GM12878 (cell line): ENCODE measurements around the gene AMBRA1. TPM values are rescaled to one million over a fixed set of nuclear protein-coding genes. Genes with fewer than 3 reads are reported as not detected.
A peak's percentile ranks its signal among the peaks of the same experiment; 100 is the strongest.

Source experiments
- ATAC-seq: fragments of 200-7000 bp; cut with Tn5 transposase; 3 replicates; pipeline ENCODE4 v1.9.1; 2020; ENCODE audit warnings: mild to moderate bottlenecking, moderate library complexity
- BruUV-seq: library from RNA; stranded (reverse); fragments of 400-500 nt; replicated peaks from 2 replicates; lab custom pipeline; 2021; lab: Mats Ljungman, UMichigan
- CTCF ChIA-PET: fragments of 300-600 bp; sonication (Branson Sonifier 250); formaldehyde crosslinking; extraction: SDS; loops from one replicate; lab custom pipeline; 2021; ENCODE audit warnings: inconsistent platforms; lab: Yijun Ruan, JAX
- POLR2A ChIA-PET: fragments of 350-600 bp; formaldehyde crosslinking; extraction: SDS; loops from one replicate; lab custom pipeline; 2021; ENCODE audit warnings: inconsistent platforms; lab: Charles Lee
- RAD21 ChIA-PET: fragments of 300-600 bp; sonication (Branson Sonifier 250); formaldehyde crosslinking; loops from one replicate; lab custom pipeline; 2023; ENCODE audit warnings: antibody characterized with exemption; ENCODE audit not compliant: unreplicated experiment; lab: Charles Lee
- SMC1A ChIA-PET: fragments of 300-600 bp; sonication (Branson Sonifier 250); formaldehyde crosslinking; loops from one replicate; lab custom pipeline; 2023; ENCODE audit not compliant: unreplicated experiment, uncharacterized antibody; lab: Charles Lee
- DNase-seq: peaks from one replicate; pipeline ENCODE4 v3.0.0-alpha.2; 2011; ENCODE audit warnings: low read depth, low spot score
- FAIRE-seq: peaks from 3 replicates; lab custom pipeline; 2011; peaks lifted over from hg19 to GRCh38; lab: Jason Lieb, UNC
- H2AFZ ChIP-seq: 2 replicates; pipeline ENCODE4 v1.6.0; 2011; ENCODE audit warnings: low read depth, low read length, control low read depth; ENCODE audit not compliant: control insufficient read depth
- H3K27ac ChIP-seq: 2 replicates; pipeline ENCODE4 v1.5.1; 2011; ENCODE audit warnings: control low read depth; ENCODE audit not compliant: control insufficient read depth, insufficient read depth
- H3K27me3 ChIP-seq, 2 experiments: replicated peaks in 1 of 2; 2 replicates each; pipeline versions ENCODE4 v1.6.0 to v1.6.1; 2011; ENCODE audit warnings: low read length in 1 of 2; ENCODE audit not compliant: control insufficient read depth in 2 of 2, insufficient read depth in 2 of 2
- H3K36me3 ChIP-seq, 2 experiments: 2 replicates each; pipeline ENCODE4 v1.5.1; 2011; ENCODE audit warnings: low read length in 1 of 2; ENCODE audit not compliant: control insufficient read depth in 2 of 2, insufficient read depth in 2 of 2
- H3K4me1 ChIP-seq: 2 replicates; pipeline ENCODE4 v1.6.1; 2011; ENCODE audit warnings: mild to moderate bottlenecking, low read length, moderate library complexity, mixed read lengths; ENCODE audit not compliant: control insufficient read depth, insufficient read depth
- H3K4me2 ChIP-seq: 2 replicates; pipeline ENCODE4 v1.6.0; 2011; ENCODE audit warnings: control low read depth; ENCODE audit not compliant: control insufficient read depth, insufficient read depth
- H3K4me3 ChIP-seq: fragments of 200-600 bp; sonication (generic); 2 replicates; pipeline ENCODE4 v1.5.1; 2016
- H3K79me2 ChIP-seq: 2 replicates; pipeline ENCODE4 v1.6.0; 2011; ENCODE audit warnings: low read length; ENCODE audit not compliant: control insufficient read depth, insufficient read depth
- H3K9ac ChIP-seq: 2 replicates; pipeline ENCODE4 v1.8.0; 2011; ENCODE audit warnings: low read length, control low read depth, mixed read lengths; ENCODE audit not compliant: control insufficient read depth, insufficient read depth
- H3K9me3 ChIP-seq: replicated peaks from 3 replicates; pipeline ENCODE4 v1.5.1; 2011; ENCODE audit warnings: mild to moderate bottlenecking, low read length; ENCODE audit not compliant: control insufficient read depth, insufficient read depth
- H4K20me1 ChIP-seq: 2 replicates; pipeline ENCODE4 v1.6.0; 2011; ENCODE audit not compliant: control insufficient read depth, insufficient read depth
- BHLHE40 ChIP-seq, 2 experiments: fragments of 450-650 bp in 1 of 2; IDR thresholded peaks; 2 replicates each; pipeline ENCODE4 v1.6.1; 2011 to 2017; ENCODE audit warnings: low read depth in 2 of 2, borderline replicate concordance in 1 of 2, improper control_type of control experiment in 1 of 2, low read length in 1 of 2, mild to moderate bottlenecking in 1 of 2
- DPF2 ChIP-seq: fragments of 450-650 bp; IDR thresholded peaks from 2 replicates; pipeline ENCODE4 v1.6.1; 2017; ENCODE audit warnings: mild to moderate bottlenecking
- EGR1 ChIP-seq, 2 experiments: IDR thresholded peaks; 1 replicate in 1 of 2; 2 replicates in 1 of 2; pipeline ENCODE4 v1.6.1; 2011 to 2012; ENCODE audit warnings: low read depth in 2 of 2, low read length in 2 of 2, borderline replicate concordance in 1 of 2, mild to moderate bottlenecking in 1 of 2, moderate library complexity in 1 of 2
- HCFC1 ChIP-seq: fragments of 150-350 bp; IDR thresholded peaks from 2 replicates; pipeline ENCODE4 v1.6.1; 2014; ENCODE audit warnings: low read length
- IKZF1 ChIP-seq: fragments of 450-650 bp; conservative IDR thresholded peaks from 2 replicates; pipeline ENCODE4 v1.6.1; 2017; ENCODE audit warnings: antibody characterized with exemption, mild to moderate bottlenecking
- MEF2B ChIP-seq: fragments of 450-650 bp; IDR thresholded peaks from 2 replicates; pipeline ENCODE4 v1.6.1; 2018; ENCODE audit warnings: mild to moderate bottlenecking, moderate library complexity; ENCODE audit not compliant: partially characterized antibody, poor library complexity, severe bottlenecking
- NKRF ChIP-seq: fragments of 450-650 bp; conservative IDR thresholded peaks from 2 replicates; pipeline ENCODE4 v1.6.1; 2017; ENCODE audit warnings: mild to moderate bottlenecking, moderate library complexity
- PAX5 ChIP-seq: IDR thresholded peaks from 2 replicates; pipeline ENCODE4 v1.6.1; 2011; ENCODE audit warnings: low read depth, low read length, borderline replicate concordance
- POLR2A ChIP-seq: IDR thresholded peaks from 2 replicates; pipeline ENCODE4 v1.6.1; 2011; ENCODE audit warnings: low read depth, mild to moderate bottlenecking, low read length
- RB1 ChIP-seq: fragments of 450-650 bp; formaldehyde crosslinking; IDR thresholded peaks from 2 replicates; pipeline ENCODE4 v1.6.1; 2017; ENCODE audit warnings: mild to moderate bottlenecking, borderline replicate concordance
- YY1 ChIP-seq: IDR thresholded peaks from 2 replicates; pipeline ENCODE4 v1.6.1; 2011; ENCODE audit warnings: low read depth, mild to moderate bottlenecking, low read length
- WGBS: methylation state at CpG from one replicate; pipeline ENCODE4 v1.1.6; 2016; ENCODE audit warnings: low lambda C conversion rate; ENCODE audit not compliant: insufficient replicate concordance, insufficient coverage; ENCODE audit errors: missing lambda C conversion rate; 5-methylcytosine and 5-hydroxymethylcytosine counted together
- in situ Hi-C: fragments of 300-500 bp; cut with MboI; formaldehyde crosslinking; loops from 9 replicates; pipeline ENCODE4 v1.14.3; 2018; ENCODE audit warnings: mixed read lengths
- intact Hi-C: fragments of 100-400 bp; cut with micrococcal nuclease; formaldehyde crosslinking; loops from one replicate; pipeline ENCODE4 v1.14.2; 2022; ENCODE audit not compliant: unreplicated experiment
- polyA plus RNA-seq, 11 experiments: library from polyadenylated mRNA; depleted of rRNA in 4 of 11; unstranded in 6 of 11; stranded (reverse) in 5 of 11; fragments of >200 nt; fragmentation: Nextera tagmentation in 4 of 11; fragmentation: Illumina TruSeq in 1 of 11; extraction: Ambion mirVana in 4 of 11; extraction: Trizol in 1 of 11; gene quantifications; 1 replicate in 1 of 11; 2 replicates in 10 of 11; pipeline versions ENCODE4 v1.2.1 to v1.2.3, GENCODE V29; 2011 to 2016; ENCODE audit warnings: inconsistent platforms in 2 of 11, missing spikeins in 2 of 11, low read depth in 1 of 11
- total RNA-seq, 4 experiments: library from RNA; depleted of rRNA in 3 of 4; stranded (reverse); fragments of >200 nt in 3 of 4; fragmentation: Illumina TruSeq in 1 of 4; extraction: Trizol in 1 of 4; gene quantifications; 2 replicates each; pipeline versions ENCODE4 v1.2.1 to v1.2.3, GENCODE V29; 2013 to 2021

The AMBRA1 gene
- total and polyA plus RNA-seq, 10 of the 15 experiments (the other 5 are each of a cell fraction or from before 2014, with no cell fraction given), result 0.57 to 34.3 (median 13.7) TPM

- ChIA-PET POLR2A (interaction anchor here (0.6 kb wide), 1 partner anchor 533 kb away, joined by 3 read pairs; no protein-coding TSS in a partner anchor), RAD21 (interaction anchor here (1.0 kb wide), 1 partner anchor 99 kb away, joined by 3 read pairs; no protein-coding TSS in a partner anchor), SMC1A (no interaction called here), CTCF (no interaction called here)
- DNase-seq (no peak), FAIRE-seq (no peak), ATAC-seq (peak; percentile 40)
- H3K79me2 ChIP-seq, result no peaks in the 10 kb centered on the region
- in situ Hi-C loops (no loop called here), intact Hi-C loops (no loop called here)
- no peaks in the 10 kb centered on the region for H4K20me1 ChIP-seq
- peaks cover 6 to 12% of the 10 kb centered on the region in 2 experiments for H3K27me3 ChIP-seq
- H3K27ac ChIP-seq, result no peak within 1 kb of the TSS
- no peaks in the 10 kb centered on the region for H3K9me3 ChIP-seq
- WGBS, result 0% methylated on average over 42 of the region's 96 CpGs
- H3K4me3 ChIP-seq, result peak within 1 kb of the TSS; percentile 70
- BruUV-seq, result no TSS peak
- peaks cover 4 to 5% of the 10 kb centered on the region in 2 experiments; a peak in 3 of 4 replicates for H3K36me3 ChIP-seq
- H3K9ac ChIP-seq, result peak within 1 kb of the TSS; percentile 39
- peak within 1 kb of the TSS; percentile 47; the same call in 1 of the 2 replicates for H2AFZ ChIP-seq
- peaks cover 8% of the 10 kb centered on the region for H3K4me1 ChIP-seq
- peak within 1 kb of the TSS; percentile 99 for H3K4me2 ChIP-seq
- TF ChIP-seq EGR1 (IDR thresholded peaks at IDR 0.05; ENCODE audit: borderline replicate concordance in 1 of 2, low read depth in 2 of 2, low read length in 2 of 2) (peak in 1 of 2 experiments; percentile 27; a peak in 1 of 3 replicates), DPF2 (peak; percentile 33; the same call in 1 of the 2 replicates), MEF2B (peak; percentile 11), IKZF1 (peak; percentile 68), YY1 (no peak), RB1 (no peak), HCFC1 (no peak), POLR2A (peak; percentile 62; the same call in 1 of the 2 replicates), BHLHE40 (IDR thresholded peaks at IDR 0.05; ENCODE audit: borderline replicate concordance in 1 of 2, low read depth in 2 of 2, low read length in 1 of 2) (0 out of 4 replicates have a peak, but pooled peaks of 1 of the 2 experiments have one; percentile 2), PAX5 (no peak), NKRF (peak; percentile 23)
- TF ChIP-seq, all 136 proteins: peak for 7
These were observed 212.6 kb downstream of the AMBRA1 start, which contains the start of gene MDK for GRCh38 chr11:46381048-46381818. MDK (plus strand) TSS chr11:46381669; CDS start chr11:46382058, 389 bp downstream.
